Measurements from ENCODE around the gene NKAIN2.
"Not testable (repeated sequence)": the region's sequence is repeated elsewhere in the genome, so short reads cannot be mapped to it uniquely, and the experiment has no call there.

Gene NKAIN2

GRCh38 chr6:124330197-124330596 lies 526.5 kb downstream of the NKAIN2 start:
- DNase-seq: no peak
- Histone ChIP-seq H3K27ac (ENCODE audit: low read length) (no peak overlapping the region), H3K4me3 (ENCODE audit: low read length) (no peak overlapping the region), H3K9me2 (replicated peaks; ENCODE audit: insufficient read depth, low read length) (no peaks in the 10 kb centered on the region), H3K36me3 (replicated peaks; ENCODE audit: insufficient read depth, low read length) (no peaks in the 10 kb centered on the region), H3K79me2 (ENCODE audit: low read length) (no peaks in the 10 kb centered on the region), H3K9ac (ENCODE audit: low read length) (no peak overlapping the region), H4K20me1 (ENCODE audit: insufficient read depth, low read length) (no peaks in the 10 kb centered on the region), H2AFZ (ENCODE audit: low read length) (no peak overlapping the region), H3F3A (ENCODE audit: insufficient read depth, low read length) (no peaks in the 10 kb centered on the region), H3K4me1 (ENCODE audit: low read length) (no peaks in the 10 kb centered on the region), H3K27me3 (replicated peaks; ENCODE audit: insufficient read depth, low read length) (no peaks in the 10 kb centered on the region), H3K9me3 (replicated peaks; ENCODE audit: insufficient read depth, low read length) (no peaks in the 10 kb centered on the region), H3K4me2 (ENCODE audit: low read depth, low read length) (no peak overlapping the region)
- TF ChIP-seq CTCF (IDR thresholded peaks at IDR 0.05; ENCODE audit: low read length): no peak
- no peak for TF ChIP-seq EZH2 (optimal IDR thresholded peaks at IDR 0.05; ENCODE audit: low read depth, low read length)
- no peak for TF ChIP-seq EZH2phosphoT487 (IDR thresholded peaks at IDR 0.05; ENCODE audit: low read length)

GRCh38 chr6:124334359-124334758 lies 530.7 kb downstream of the NKAIN2 start:
- TF ChIP-seq EZH2phosphoT487 (IDR thresholded peaks at IDR 0.05; ENCODE audit: low read length) (no peak), EZH2 (optimal IDR thresholded peaks at IDR 0.05; ENCODE audit: low read depth, low read length) (no peak), CTCF (IDR thresholded peaks at IDR 0.05; ENCODE audit: low read length) (no peak)
- no peak overlapping the region for H2AFZ ChIP-seq (ENCODE audit: low read length)
- no peaks in the 10 kb centered on the region for H3K36me3 ChIP-seq (replicated peaks; ENCODE audit: insufficient read depth, low read length)
- no peak overlapping the region for H3K27ac ChIP-seq (ENCODE audit: low read length)
- no peak overlapping the region for H3K4me2 ChIP-seq (ENCODE audit: low read depth, low read length)
- no peak for DNase-seq
- no peaks in the 10 kb centered on the region for H3K79me2 ChIP-seq (ENCODE audit: low read length)
- H3K4me3 ChIP-seq (ENCODE audit: low read length): no peak overlapping the region
- H3K9me2 ChIP-seq (replicated peaks; ENCODE audit: insufficient read depth, low read length): no peaks in the 10 kb centered on the region
- H4K20me1 ChIP-seq (ENCODE audit: insufficient read depth, low read length): no peaks in the 10 kb centered on the region
- no peaks in the 10 kb centered on the region for H3K9me3 ChIP-seq (replicated peaks; ENCODE audit: insufficient read depth, low read length)
- H3K27me3 ChIP-seq (replicated peaks; ENCODE audit: insufficient read depth, low read length): no peaks in the 10 kb centered on the region
- no peaks in the 10 kb centered on the region for H3F3A ChIP-seq (ENCODE audit: insufficient read depth, low read length)
- no peaks in the 10 kb centered on the region for H3K4me1 ChIP-seq (ENCODE audit: low read length)
- no peak overlapping the region for H3K9ac ChIP-seq (ENCODE audit: low read length)

- Histone ChIP-seq H3K79me2 (ENCODE audit: low read length) (no peaks in the 10 kb centered on the region), H3K27me3 (replicated peaks; ENCODE audit: insufficient read depth, low read length) (no peaks in the 10 kb centered on the region), H3K4me2 (ENCODE audit: low read depth, low read length) (no peak overlapping the region), H3K36me3 (replicated peaks; ENCODE audit: insufficient read depth, low read length) (no peaks in the 10 kb centered on the region), H3K27ac (ENCODE audit: low read length) (no peak overlapping the region), H3K9me3 (replicated peaks; ENCODE audit: insufficient read depth, low read length) (no peaks in the 10 kb centered on the region), H3K4me3 (ENCODE audit: low read length) (no peak overlapping the region), H2AFZ (ENCODE audit: low read length) (no peak overlapping the region), H3K9me2 (replicated peaks; ENCODE audit: insufficient read depth, low read length) (no peaks in the 10 kb centered on the region), H3K4me1 (ENCODE audit: low read length) (no peaks in the 10 kb centered on the region), H3K9ac (ENCODE audit: low read length) (no peak overlapping the region), H3F3A (ENCODE audit: insufficient read depth, low read length) (no peaks in the 10 kb centered on the region), H4K20me1 (ENCODE audit: insufficient read depth, low read length) (no peaks in the 10 kb centered on the region)
- no peak for DNase-seq
- TF ChIP-seq EZH2phosphoT487 (IDR thresholded peaks at IDR 0.05; ENCODE audit: low read length) (no peak), CTCF (IDR thresholded peaks at IDR 0.05; ENCODE audit: low read length) (no peak), EZH2 (optimal IDR thresholded peaks at IDR 0.05; ENCODE audit: low read depth, low read length) (no peak)
Measured at GRCh38 chr6:124339610-124340334, 536.1 kb downstream of the NKAIN2 start.

- H4K20me1 ChIP-seq (ENCODE audit: insufficient read depth, low read length); H3F3A ChIP-seq (ENCODE audit: insufficient read depth, low read length); H3K4me3 ChIP-seq (ENCODE audit: low read length); H3K9ac ChIP-seq (ENCODE audit: low read length); H3K79me2 ChIP-seq (ENCODE audit: low read length); H3K4me1 ChIP-seq (ENCODE audit: low read length); H3K27ac ChIP-seq (ENCODE audit: low read length); DNase-seq; H2AFZ ChIP-seq (ENCODE audit: low read length); H3K27me3 ChIP-seq (replicated peaks; ENCODE audit: insufficient read depth, low read length); H3K9me2 ChIP-seq (replicated peaks; ENCODE audit: insufficient read depth, low read length); H3K4me2 ChIP-seq (ENCODE audit: low read depth, low read length); H3K36me3 ChIP-seq (replicated peaks; ENCODE audit: insufficient read depth, low read length); H3K9me3 ChIP-seq (replicated peaks; ENCODE audit: insufficient read depth, low read length): not testable (repeated sequence)
Measured at GRCh38 chr6:124348339-124348738, 544.7 kb downstream of the NKAIN2 start.
